ENCODE measurements around the gene RAP1GAP2.

- TF ChIP-seq CTCF (IDR thresholded peaks at IDR 0.05; ENCODE audit: low read depth, low read length, poor library complexity, severe bottlenecking) (no peak), EZH2phosphoT487 (IDR thresholded peaks at IDR 0.05; ENCODE audit: borderline replicate concordance, low read length) (no peak)
Observed at GRCh38 chr17:2926019-2926650, 129.9 kb downstream of the RAP1GAP2 start.

Data from DOHH2 (cell line).